HG02870 (cell line): Measurements from ENCODE around the gene TANC1.

Experiments used
- ATAC-seq: cut with Tn5 transposase; IDR thresholded peaks from one replicate; pipeline ENCODE4 v1.9.1; 2021; ENCODE audit warnings: mild to moderate bottlenecking, moderate library complexity; ENCODE audit not compliant: unreplicated experiment

TANC1 gene

GRCh38 chr2:159243529-159243928 lies 275.1 kb downstream of the TANC1 start:
- ATAC-seq, result no peak

- ATAC-seq, result no peak
Measured at GRCh38 chr2:159246325-159246988, 278.0 kb downstream of the TANC1 start.

- no peak for ATAC-seq
Measured at GRCh38 chr2:159249990-159250715, 281.7 kb downstream of the TANC1 start.

- ATAC-seq, result no peak
Measured at GRCh38 chr2:159251296-159252173, 283.1 kb downstream of the TANC1 start.

GRCh38 chr2:159252905-159253304 lies 284.5 kb downstream of the TANC1 start:
- no peak for ATAC-seq

- no peak for ATAC-seq
Measured at GRCh38 chr2:159256159-159256558, 287.7 kb downstream of the TANC1 start.

GRCh38 chr2:159262226-159262625 lies 293.8 kb downstream of the TANC1 start:
- no peak for ATAC-seq

GRCh38 chr2:159262904-159263303 lies 294.5 kb downstream of the TANC1 start:
- no peak for ATAC-seq

GRCh38 chr2:159265171-159265576 lies 296.7 kb downstream of the TANC1 start:
- ATAC-seq, result no peak

GRCh38 chr2:159266554-159266953 lies 298.1 kb downstream of the TANC1 start:
- peak; percentile 80 for ATAC-seq

- no peak for ATAC-seq
Measured at GRCh38 chr2:159267921-159268320, 299.5 kb downstream of the TANC1 start.

- ATAC-seq, result no peak
Measured at GRCh38 chr2:159270744-159271379, 302.4 kb downstream of the TANC1 start.

GRCh38 chr2:159272156-159272555 lies 303.7 kb downstream of the TANC1 start:
- ATAC-seq, result no peak

GRCh38 chr2:159275111-159275510 lies 306.7 kb downstream of the TANC1 start:
- ATAC-seq, result no peak

GRCh38 chr2:159279700-159280099 lies 311.3 kb downstream of the TANC1 start:
- no peak for ATAC-seq

- no peak for ATAC-seq
Measured at GRCh38 chr2:159281002-159281401, 312.6 kb downstream of the TANC1 start.
